Smooth muscle cell (in vitro differentiated cells): ENCODE results near the gene OSBPL10. TPM values are rescaled to one million over a fixed set of nuclear protein-coding genes. Genes with fewer than 3 reads are reported as not detected.

Experiments
- DNase-seq: peaks from one replicate; lab custom pipeline; 2025; ENCODE audit not compliant: unreplicated experiment; lab: John Stamatoyannopoulos, UW
- H2AFZ ChIP-seq: fragments of 200-600 bp; sonication (generic); 2 replicates; pipeline ENCODE4 v1.6.0; 2016; ENCODE audit warnings: antibody characterized with exemption, low read depth, mild to moderate bottlenecking
- H3F3A ChIP-seq: fragments of 200-600 bp; sonication (generic); 2 replicates; pipeline ENCODE4 v1.6.0; 2017; ENCODE audit warnings: antibody characterized with exemption, low read depth
- H3K27ac ChIP-seq: fragments of 200-600 bp; sonication (generic); 2 replicates; pipeline ENCODE4 v1.5.1; 2016; ENCODE audit warnings: low read depth, mild to moderate bottlenecking
- H3K27me3 ChIP-seq: fragments of 200-600 bp; sonication (generic); 2 replicates; pipeline ENCODE4 v1.6.1; 2016; ENCODE audit warnings: low read depth, mild to moderate bottlenecking
- H3K36me3 ChIP-seq: fragments of 200-600 bp; sonication (generic); 2 replicates; pipeline ENCODE4 v1.5.1; 2016; ENCODE audit warnings: low read depth
- H3K4me1 ChIP-seq: fragments of 200-600 bp; sonication (generic); 2 replicates; pipeline ENCODE4 v1.5.1; 2016; ENCODE audit warnings: low read depth
- H3K4me2 ChIP-seq: fragments of 200-600 bp; sonication (generic); 2 replicates; pipeline ENCODE4 v1.6.0; 2016; ENCODE audit warnings: mild to moderate bottlenecking
- H3K4me3 ChIP-seq: fragments of 200-600 bp; sonication (generic); 2 replicates; pipeline ENCODE4 v1.5.1; 2016; ENCODE audit warnings: mild to moderate bottlenecking
- H3K79me2 ChIP-seq: fragments of 200-600 bp; sonication (generic); 2 replicates; pipeline ENCODE4 v1.6.0; 2016; ENCODE audit warnings: low read depth, mild to moderate bottlenecking
- H3K9ac ChIP-seq: fragments of 200-600 bp; sonication (generic); 2 replicates; pipeline ENCODE4 v1.6.0; 2016; ENCODE audit warnings: low read depth
- H3K9me3 ChIP-seq: fragments of 200-600 bp; sonication (generic); replicated peaks from 2 replicates; pipeline ENCODE4 v1.5.1; 2016; ENCODE audit warnings: low read depth
- H4K20me1 ChIP-seq: fragments of 200-600 bp; sonication (generic); 2 replicates; pipeline ENCODE4 v1.6.0; 2016; ENCODE audit warnings: low read depth
- WGBS: methylation state at CpG from one replicate; pipeline ENCODE4 v1.1.7; 2016; ENCODE audit warnings: low lambda C conversion rate; 5-methylcytosine and 5-hydroxymethylcytosine counted together
- polyA plus RNA-seq: library from polyadenylated mRNA; unstranded; fragments of >200 nt; fragmentation: Nextera tagmentation; extraction: Ambion mirVana; gene quantifications from 2 replicates; pipeline ENCODE4 v1.2.1, GENCODE V29; 2016
- total RNA-seq: library from RNA; depleted of rRNA; stranded (reverse); fragments of >200 nt; gene quantifications from 2 replicates; pipeline ENCODE4 v1.2.3, GENCODE V29; 2014
- TF ChIP-seq, protein P1 (sequence below): fragments of 200-600 bp; sonication (generic); IDR thresholded peaks from 2 replicates; pipeline ENCODE4 v1.5.1; 2017; ENCODE audit warnings: borderline replicate concordance, mild to moderate bottlenecking, antibody characterized with exemption; ENCODE audit not compliant: insufficient read depth, poor library complexity, severe bottlenecking

The OSBPL10 gene
- total and polyA plus RNA-seq, 2 experiments from 2014 or later = 48.9 to 91.5 TPM

- Histone ChIP-seq H3K27me3 (no peaks in the 10 kb centered on the region), H3K4me2 (no peak overlapping the region), H3K4me1 (no peaks in the 10 kb centered on the region), H3K27ac (peak overlapping the region; percentile 54), H3K9me3 (no peaks in the 10 kb centered on the region), H3K79me2 (peaks cover 100% of the 10 kb centered on the region), H3K36me3 (no peaks in the 10 kb centered on the region), H3F3A (peaks cover under 1% of the 10 kb centered on the region), H3K4me3 (no peak overlapping the region), H3K9ac (no peak overlapping the region), H4K20me1 (peaks cover 57% of the 10 kb centered on the region), H2AFZ (no peak overlapping the region)
- DNase-seq = no peak
- TF ChIP-seq, protein P1, sequence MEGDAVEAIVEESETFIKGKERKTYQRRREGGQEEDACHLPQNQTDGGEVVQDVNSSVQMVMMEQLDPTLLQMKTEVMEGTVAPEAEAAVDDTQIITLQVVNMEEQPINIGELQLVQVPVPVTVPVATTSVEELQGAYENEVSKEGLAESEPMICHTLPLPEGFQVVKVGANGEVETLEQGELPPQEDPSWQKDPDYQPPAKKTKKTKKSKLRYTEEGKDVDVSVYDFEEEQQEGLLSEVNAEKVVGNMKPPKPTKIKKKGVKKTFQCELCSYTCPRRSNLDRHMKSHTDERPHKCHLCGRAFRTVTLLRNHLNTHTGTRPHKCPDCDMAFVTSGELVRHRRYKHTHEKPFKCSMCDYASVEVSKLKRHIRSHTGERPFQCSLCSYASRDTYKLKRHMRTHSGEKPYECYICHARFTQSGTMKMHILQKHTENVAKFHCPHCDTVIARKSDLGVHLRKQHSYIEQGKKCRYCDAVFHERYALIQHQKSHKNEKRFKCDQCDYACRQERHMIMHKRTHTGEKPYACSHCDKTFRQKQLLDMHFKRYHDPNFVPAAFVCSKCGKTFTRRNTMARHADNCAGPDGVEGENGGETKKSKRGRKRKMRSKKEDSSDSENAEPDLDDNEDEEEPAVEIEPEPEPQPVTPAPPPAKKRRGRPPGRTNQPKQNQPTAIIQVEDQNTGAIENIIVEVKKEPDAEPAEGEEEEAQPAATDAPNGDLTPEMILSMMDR = no peak
- WGBS = 78% methylated on average over 6 of the region's 6 CpGs
These were observed 32.8 kb downstream of the OSBPL10 start for GRCh38 chr3:31948280-31948679.

GRCh38 chr3:31947671-31948091, 33.4 kb downstream of the OSBPL10 start:
- H3K27ac ChIP-seq = peak overlapping the region; percentile 54
- H3K4me3 ChIP-seq = no peak overlapping the region
- no peaks in the 10 kb centered on the region for H3K4me1 ChIP-seq
- DNase-seq = no peak
- no peaks in the 10 kb centered on the region for H3K9me3 ChIP-seq
- H3K27me3 ChIP-seq = no peaks in the 10 kb centered on the region
- H4K20me1 ChIP-seq = peaks cover 57% of the 10 kb centered on the region
- 22% methylated on average over 6 of the region's 6 CpGs for WGBS
- H3F3A ChIP-seq = no peaks in the 10 kb centered on the region
- H2AFZ ChIP-seq = no peak overlapping the region
- no peak overlapping the region for H3K9ac ChIP-seq
- TF ChIP-seq, protein P1 = no peak
- H3K36me3 ChIP-seq = no peaks in the 10 kb centered on the region
- peak overlapping the region; percentile 59 for H3K4me2 ChIP-seq
- H3K79me2 ChIP-seq = peaks cover 100% of the 10 kb centered on the region

- peaks cover 100% of the 10 kb centered on the region for H3K79me2 ChIP-seq
- 93% methylated on average over 4 of the region's 4 CpGs for whole genome bisulfite sequencing
- no peaks in the 10 kb centered on the region for H3K36me3 ChIP-seq
- H3K4me2 ChIP-seq = peak overlapping the region; percentile 59
- H3K9me3 ChIP-seq = no peaks in the 10 kb centered on the region
- H3K4me1 ChIP-seq = no peaks in the 10 kb centered on the region
- H3K4me3 ChIP-seq = no peak overlapping the region
- H2AFZ ChIP-seq = no peak overlapping the region
- peaks cover 55% of the 10 kb centered on the region for H4K20me1 ChIP-seq
- H3F3A ChIP-seq = no peaks in the 10 kb centered on the region
- no peaks in the 10 kb centered on the region for H3K27me3 ChIP-seq
- TF ChIP-seq, protein P1 = no peak
- DNase-seq = no peak
- H3K9ac ChIP-seq = no peak overlapping the region
- peak overlapping the region; percentile 54 for H3K27ac ChIP-seq
These were observed 33.9 kb downstream of the OSBPL10 start for GRCh38 chr3:31947162-31947561.

DNA sequence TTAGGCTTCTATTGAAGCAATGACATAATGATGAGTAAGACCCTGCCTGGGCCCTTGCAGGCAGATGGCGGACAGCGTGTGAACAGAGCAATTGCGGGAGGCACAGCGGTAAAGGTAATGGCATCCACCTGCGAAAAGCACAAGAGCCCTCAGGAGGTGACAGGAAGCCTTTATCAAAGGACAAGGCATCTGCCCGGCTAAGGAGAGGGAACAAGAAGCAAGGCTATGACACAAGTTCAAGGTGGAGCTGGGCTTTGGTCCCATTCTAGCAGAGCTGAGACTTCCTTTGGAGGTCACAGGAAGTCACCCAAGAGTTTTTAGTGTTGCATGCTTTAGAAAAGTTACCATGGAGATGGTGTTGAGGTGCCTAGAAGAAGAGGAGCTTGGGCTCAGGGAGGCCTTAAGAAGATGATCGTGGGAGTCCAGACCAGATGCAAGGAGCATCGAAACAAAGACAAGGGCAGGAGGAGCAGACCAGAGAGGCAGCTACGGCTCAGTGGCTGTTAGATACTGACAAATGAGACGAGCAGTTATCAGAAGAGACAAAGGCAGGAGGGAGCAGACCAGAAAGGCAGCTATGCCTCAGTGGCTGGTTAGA, 34.5 kb downstream of the OSBPL10 start:
- TF ChIP-seq, protein P1 = no peak
- H3K4me3 ChIP-seq = no peak overlapping the region
- no peaks in the 10 kb centered on the region for H3K9me3 ChIP-seq
- peaks cover 49% of the 10 kb centered on the region for H4K20me1 ChIP-seq
- no peak overlapping the region for H2AFZ ChIP-seq
- no peaks in the 10 kb centered on the region for H3K27me3 ChIP-seq
- WGBS = 79% methylated on average over 10 of the region's 10 CpGs
- H3F3A ChIP-seq = no peaks in the 10 kb centered on the region
- H3K36me3 ChIP-seq = no peaks in the 10 kb centered on the region
- DNase-seq = no peak
- peak overlapping the region; percentile 54 for H3K27ac ChIP-seq
- H3K79me2 ChIP-seq = peaks cover 100% of the 10 kb centered on the region
- peak overlapping the region; percentile 26 for H3K4me2 ChIP-seq
- H3K4me1 ChIP-seq = no peaks in the 10 kb centered on the region
- no peak overlapping the region for H3K9ac ChIP-seq
